Activated naive CD4-positive, alpha-beta T cell treated with anti-CD3 and anti-CD28 coated beads for 36 hours (primary cell): ENCODE data around the gene GLYATL1B. TPM values are rescaled to one million over a fixed set of nuclear protein-coding genes. Genes with fewer than 3 reads are reported as not detected.

ENCODE experiments used
- CTCF ChIA-PET: fragments of 350-600 bp; sonication (Branson Sonifier 250); formaldehyde crosslinking; loops from one replicate; lab custom pipeline; 2021; ENCODE audit warnings: antibody characterized with exemption; lab: Charles Lee
- DNase-seq: peaks from one replicate; pipeline ENCODE4 v3.0.0-alpha.2; 2020
- H3K27ac Mint-ChIP-seq: one replicate; pipeline ENCODE4 v1.8.0; 2021; ENCODE audit warnings: mild to moderate bottlenecking, mixed read lengths
- H3K27me3 Mint-ChIP-seq: one replicate; pipeline ENCODE4 v1.8.0; 2021; ENCODE audit warnings: low read depth, mixed read lengths
- H3K36me3 Mint-ChIP-seq: one replicate; pipeline ENCODE4 v1.8.0; 2021; ENCODE audit warnings: low read depth, mixed read lengths
- H3K4me1 Mint-ChIP-seq: one replicate; pipeline ENCODE4 v1.8.0; 2021; ENCODE audit warnings: low read depth, mixed read lengths
- H3K4me3 Mint-ChIP-seq: one replicate; pipeline ENCODE4 v1.8.0; 2021; ENCODE audit warnings: mild to moderate bottlenecking, moderate library complexity, mixed read lengths
- H3K9me3 Mint-ChIP-seq: one replicate; pipeline ENCODE4 v1.8.0; 2021; ENCODE audit warnings: mixed read lengths
- intact Hi-C: fragments of 100-400 bp; cut with micrococcal nuclease; formaldehyde crosslinking; loops from one replicate; pipeline ENCODE4 v1.15.1; 2023
- total RNA-seq, 2 experiments: library from RNA; stranded (reverse); gene quantifications; one replicate each; pipeline ENCODE4 v1.2.3, GENCODE V29; 2021

The GLYATL1B gene
- total RNA-seq, 2 experiments from 2014 or later = not detected

DNA sequence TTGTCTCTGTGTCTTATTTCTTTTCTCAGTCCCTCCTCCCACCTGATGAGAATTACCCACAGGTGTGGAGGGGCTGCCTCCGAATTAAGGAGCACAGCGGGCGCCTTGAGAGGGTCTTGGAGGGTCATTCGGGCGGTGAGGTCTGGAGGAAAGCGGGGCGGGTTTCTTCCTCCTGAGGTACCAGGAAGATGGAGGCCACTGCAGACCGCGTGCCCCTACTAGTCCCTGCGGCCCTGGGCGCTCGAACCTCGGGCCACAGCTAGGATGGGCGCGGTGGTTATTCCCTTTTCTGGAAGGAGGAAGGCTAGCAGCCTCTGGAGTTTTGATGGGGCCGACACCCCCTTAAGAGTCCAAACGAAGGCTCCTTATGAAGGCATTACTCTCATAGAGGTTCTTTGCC lies 51.1 kb downstream of the GLYATL1B start:
- no peak for DNase-seq
- CTCF ChIA-PET = interaction anchor here (0.6 to 2.2 kb wide), 3 partner anchors 11 to 21 kb away, joined by 3 to 8 read pairs (median 6); no protein-coding TSS in a partner anchor
- intact Hi-C loops = loop anchor here (2.0 kb wide), 1 partner anchor 178 kb away; no protein-coding TSS in a partner anchor
- H3K4me1 Mint-ChIP-seq = peaks cover 13% of the 10 kb centered on the region
- no peak overlapping the region for H3K4me3 Mint-ChIP-seq
- peaks cover 20% of the 10 kb centered on the region for H3K36me3 Mint-ChIP-seq
- H3K27ac Mint-ChIP-seq = no peak overlapping the region
- peaks cover 4% of the 10 kb centered on the region for H3K9me3 Mint-ChIP-seq
- no peaks in the 10 kb centered on the region for H3K27me3 Mint-ChIP-seq

DNA sequence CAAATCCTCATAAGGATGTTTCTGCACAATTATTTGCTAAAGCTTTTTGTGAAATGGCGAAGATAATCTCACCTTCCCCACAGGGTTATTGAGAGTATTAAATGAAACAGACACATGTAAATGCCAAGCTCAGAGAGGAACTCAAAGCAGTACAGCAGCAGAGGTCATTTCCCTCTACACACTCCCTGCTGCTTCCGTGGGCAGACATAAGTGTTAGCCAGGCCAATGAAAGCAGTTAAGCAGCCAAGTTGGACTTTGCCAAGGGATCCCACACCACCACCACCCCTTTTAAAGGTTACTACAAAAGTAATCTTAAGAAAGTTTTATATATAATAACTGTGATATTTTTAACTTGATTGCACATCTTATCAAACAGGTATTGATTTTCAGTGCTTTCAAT lies 52.5 kb downstream of the GLYATL1B start:
- CTCF ChIA-PET = interaction anchor here (2.2 kb wide), 1 partner anchor 19 kb away, joined by 8 read pairs; no protein-coding TSS in a partner anchor
- no peak overlapping the region for H3K4me3 Mint-ChIP-seq
- H3K9me3 Mint-ChIP-seq = no peaks in the 10 kb centered on the region
- H3K27me3 Mint-ChIP-seq = no peaks in the 10 kb centered on the region
- intact Hi-C loops = no loop called here
- no peak for DNase-seq
- H3K4me1 Mint-ChIP-seq = peaks cover 21% of the 10 kb centered on the region
- H3K27ac Mint-ChIP-seq = no peak overlapping the region
- H3K36me3 Mint-ChIP-seq = peaks cover 14% of the 10 kb centered on the region

DNA sequence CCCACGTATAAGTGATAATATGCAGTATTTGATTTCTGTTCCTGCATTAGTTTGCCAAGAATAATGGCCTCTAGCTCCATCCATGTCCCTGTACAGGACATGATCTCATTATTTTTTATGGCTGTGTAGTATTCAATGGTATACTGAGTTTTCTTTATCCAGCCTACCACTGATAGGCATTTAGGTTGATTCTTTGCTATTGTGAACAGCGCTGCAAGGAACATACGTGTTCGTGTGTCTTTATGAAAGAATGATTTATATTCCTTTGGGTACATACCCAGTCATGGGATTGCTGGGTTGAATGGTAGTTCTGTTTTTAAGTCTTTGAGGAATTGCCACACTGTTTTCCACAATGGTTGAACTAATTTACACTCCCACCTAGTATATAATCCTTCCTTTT lies 55.1 kb downstream of the GLYATL1B start:
- H3K4me3 Mint-ChIP-seq = peak overlapping the region; percentile 95
- DNase-seq = no peak
- intact Hi-C loops = loop anchor here (5.0 to 10.0 kb wide), 5 partner anchors 1396 to 1816 kb away; partner anchors contain the start of genes MED19, SELENOH, TMX2 and TNKS1BP1
- H3K36me3 Mint-ChIP-seq = peaks cover 22% of the 10 kb centered on the region
- H3K9me3 Mint-ChIP-seq = no peaks in the 10 kb centered on the region
- no peaks in the 10 kb centered on the region for H3K27me3 Mint-ChIP-seq
- no peak overlapping the region for H3K27ac Mint-ChIP-seq
- peaks cover 30% of the 10 kb centered on the region for H3K4me1 Mint-ChIP-seq
- CTCF ChIA-PET = interaction anchor here (1.0 to 3.6 kb wide), 3 partner anchors 11 to 44 kb away, joined by 4 to 46 read pairs (median 6); no protein-coding TSS in a partner anchor

DNA sequence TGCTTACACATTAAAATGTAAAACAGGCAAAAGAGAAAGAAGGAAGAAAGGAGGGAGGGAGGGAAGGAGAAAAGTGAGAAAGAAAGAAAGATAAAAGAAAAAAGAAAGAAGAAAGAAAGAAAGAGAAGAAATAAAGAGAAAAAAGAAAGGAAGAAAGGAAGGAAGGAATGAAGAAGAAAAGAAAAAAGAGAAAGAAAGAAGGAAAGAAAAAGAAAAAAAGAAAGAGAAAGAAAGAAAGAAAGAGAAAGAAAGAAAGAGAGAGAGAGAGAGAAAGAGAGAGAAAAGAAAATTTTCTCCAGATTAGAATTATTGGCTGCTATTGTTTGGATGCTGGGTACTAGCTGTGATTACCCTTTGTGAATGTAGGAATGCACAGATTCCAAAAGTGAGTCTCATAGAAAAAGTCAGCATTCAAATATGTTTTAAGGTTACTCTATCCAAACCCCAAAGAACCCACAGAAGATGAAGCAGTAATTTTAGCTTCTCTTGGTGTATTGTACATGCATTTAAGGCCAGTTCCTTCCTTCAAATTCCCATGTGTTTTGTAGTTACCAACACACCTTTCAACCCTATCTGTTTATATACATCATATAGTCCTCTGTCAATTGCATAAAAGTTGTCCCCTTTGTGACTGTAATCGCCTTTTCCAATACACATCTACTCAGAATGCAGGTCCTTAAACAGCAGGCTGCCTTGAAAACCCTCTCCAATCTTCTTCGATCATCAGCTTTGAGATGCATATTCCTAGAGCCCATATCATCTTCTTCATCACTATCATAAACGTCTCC lies 55.8 kb downstream of the GLYATL1B start:
- H3K36me3 Mint-ChIP-seq = peaks cover 26% of the 10 kb centered on the region
- CTCF ChIA-PET = interaction anchor here (0.9 to 3.6 kb wide), 4 partner anchors 16 to 465 kb away, joined by 3 to 46 read pairs (median 4); no protein-coding TSS in a partner anchor
- intact Hi-C loops = loop anchor here (1.0 to 10.0 kb wide), 7 partner anchors 16 to 1817 kb away; partner anchors contain the start of genes FAM111B, MED19, SELENOH and TMX2
- peak overlapping the region; percentile 91 for H3K27ac Mint-ChIP-seq
- peaks cover 35% of the 10 kb centered on the region for H3K4me1 Mint-ChIP-seq
- H3K4me3 Mint-ChIP-seq = peak overlapping the region; percentile 95
- no peak for DNase-seq
- H3K27me3 Mint-ChIP-seq = no peaks in the 10 kb centered on the region
- H3K9me3 Mint-ChIP-seq = no peaks in the 10 kb centered on the region

DNA sequence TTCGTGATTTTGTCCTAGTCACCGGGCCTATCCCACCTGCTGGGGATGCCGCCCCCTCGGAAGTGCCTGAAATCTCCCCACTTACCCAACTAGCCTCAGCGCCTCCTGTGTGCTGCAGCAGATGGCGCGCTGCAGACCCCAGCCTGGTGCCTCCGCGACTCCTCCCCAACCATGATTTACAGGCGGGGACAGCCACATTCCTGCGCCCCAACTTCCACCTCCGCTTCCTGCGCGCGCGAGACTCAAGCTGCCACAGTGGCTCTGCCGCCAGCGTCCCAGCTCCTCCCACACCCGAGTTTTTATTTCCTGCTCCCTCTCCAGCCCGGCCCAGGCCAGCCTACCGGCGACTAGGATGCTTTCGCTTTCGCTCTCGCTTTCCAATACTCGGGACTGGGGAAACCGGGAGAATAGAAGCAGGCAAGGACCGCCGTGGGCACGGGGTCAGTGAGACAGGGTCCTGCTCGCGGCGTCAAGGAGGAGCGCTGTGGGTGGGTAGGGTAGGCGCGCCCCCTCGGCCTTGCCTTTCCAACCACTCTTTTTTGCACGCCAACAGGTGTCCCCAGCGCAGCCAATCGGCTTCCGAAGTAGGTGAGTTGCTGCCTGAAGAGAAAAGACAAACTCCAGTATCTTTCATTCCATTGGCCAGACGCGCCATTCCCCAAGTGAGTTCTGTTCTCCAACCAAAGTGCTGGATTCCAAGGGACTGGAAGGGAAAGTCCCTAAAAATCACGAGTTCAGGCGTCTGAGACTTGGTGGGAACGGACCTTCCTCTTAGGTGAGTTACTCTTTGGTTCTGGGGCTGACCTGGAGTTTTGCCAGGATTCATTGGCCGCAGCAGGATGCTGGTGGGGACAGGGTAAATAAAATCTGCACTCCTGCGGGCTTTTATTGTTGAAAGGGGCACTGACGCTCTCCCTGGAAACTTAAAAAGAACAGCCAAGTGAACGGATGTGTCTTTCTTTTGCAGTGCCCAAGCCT lies 56.7 kb downstream of the GLYATL1B start, which contains the start of gene FAM111A:
Gene FAM111A, plus strand, starts transcription at position 327 of the 978 bp plus-strand sequence. CDS start 6,017 bp downstream, outside the sequence.
- peak; percentile 88 for DNase-seq
- Mint-ChIP-seq H3K27me3 (no peaks in the 10 kb centered on the region), H3K36me3 (peaks cover 32% of the 10 kb centered on the region), H3K4me1 (peaks cover 40% of the 10 kb centered on the region), H3K27ac (peak within 1 kb of the TSS; percentile 91), H3K4me3 (peak within 1 kb of the TSS; percentile 95), H3K9me3 (no peaks in the 10 kb centered on the region)
- CTCF ChIA-PET = interaction anchor here (0.9 to 3.6 kb wide), 7 partner anchors 7 to 466 kb away, joined by 3 to 46 read pairs (median 5); no protein-coding TSS in a partner anchor
- intact Hi-C loops = loop anchor here (1.0 to 10.0 kb wide), 8 partner anchors 15 to 1818 kb away; partner anchors contain the start of genes FAM111B, MED19, SELENOH and TMX2

DNA sequence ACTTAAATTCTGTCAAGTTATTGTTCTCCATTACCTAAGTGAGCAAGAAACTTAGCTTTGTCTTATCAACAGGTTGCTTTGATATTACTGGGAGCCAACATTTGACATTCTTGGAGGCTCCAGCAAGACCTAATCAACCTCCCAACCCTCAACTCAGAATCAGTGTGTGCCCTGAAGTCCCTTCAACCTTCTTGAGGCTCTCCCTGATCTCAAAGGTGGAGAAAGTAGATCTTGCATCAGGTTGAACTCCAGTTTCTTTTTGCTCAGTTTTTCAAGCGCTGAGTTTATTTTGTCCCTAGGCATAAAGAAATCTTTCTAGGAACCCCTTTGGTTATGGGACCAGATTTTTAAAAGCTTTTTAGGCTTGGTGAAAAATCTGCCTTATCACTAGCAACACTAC lies 58.0 kb downstream of the GLYATL1B start:
- Mint-ChIP-seq H3K36me3 (peaks cover 44% of the 10 kb centered on the region), H3K4me3 (peak overlapping the region; percentile 95), H3K4me1 (peaks cover 43% of the 10 kb centered on the region), H3K27ac (peak overlapping the region; percentile 91), H3K27me3 (no peaks in the 10 kb centered on the region), H3K9me3 (no peaks in the 10 kb centered on the region)
- intact Hi-C loops = loop anchor here (1.0 to 10.0 kb wide), 11 partner anchors 8 to 1819 kb away; partner anchors contain the start of genes MED19, PATL1, SELENOH and TMX2
- DNase-seq = no peak
- CTCF ChIA-PET = interaction anchor here (0.5 to 3.3 kb wide), 9 partner anchors 8 to 629 kb away, joined by 3 to 29 read pairs (median 5); partner anchors contain the start of gene DTX4

Other genes with a start within 250 kb of the GLYATL1B start
- not detected for gene GLYATL2, start 241.6 kb upstream of the GLYATL1B start, total RNA-seq
- not detected for gene GLYATL1, start 146.8 kb upstream of the GLYATL1B start, total RNA-seq
- gene FAM111B, start 20.9 kb downstream of the GLYATL1B start, total RNA-seq = 10 to 100 TPM; 21.6 to 22.6 TPM
- 10 to 100 TPM; 98.3 to 99.4 TPM for gene FAM111A, start 56.5 kb downstream of the GLYATL1B start, total RNA-seq
- gene DTX4, start 85.8 kb downstream of the GLYATL1B start, total RNA-seq = under 1 TPM; 0.07 to 0.14 TPM
- gene MPEG1, start 126.6 kb downstream of the GLYATL1B start, total RNA-seq = not detected